ENCODE results near the gene INHBC. TPM values are rescaled to one million over a fixed set of nuclear protein-coding genes. Genes with fewer than 3 reads are reported as not detected.

INHBC gene
- total and polyA plus RNA-seq, 3 donors from 2014 or later: 1.8 to 3.1 (median 2.1) TPM

Small RNA genes lying within 50 kb of the gene (small RNA-seq; reads per million reads assigned to genes)
- 0 reads per million in 2 donors for gene RNU6-879P

Other genes with a start within 250 kb of the INHBC start
- gene NXPH4, start 218.0 kb upstream of the INHBC start, total RNA-seq: 1 to 10 TPM; 7.5 to 7.7 TPM
- gene NXPH4, start 218.0 kb upstream of the INHBC start, polyA plus RNA-seq (ENCODE audit: insufficient read depth, low read depth, low replicate concordance): 1.8 TPM
- 10 to 100 TPM; 25.9 to 33.9 TPM for gene SHMT2, start 205.1 kb upstream of the INHBC start, total RNA-seq
- gene SHMT2, start 205.1 kb upstream of the INHBC start, polyA plus RNA-seq (ENCODE audit: insufficient read depth, low read depth, low replicate concordance): 24.8 TPM
- 10 to 100 TPM in 1 of 2 donors, 1 to 10 TPM in 1; 5.0 to 12.0 TPM for gene STAC3, start 183.6 kb upstream of the INHBC start, total RNA-seq
- gene STAC3, start 183.6 kb upstream of the INHBC start, polyA plus RNA-seq (ENCODE audit: insufficient read depth, low read depth, low replicate concordance): 23.4 TPM
- 10 to 100 TPM; 92.0 to 93.9 TPM for gene R3HDM2, start 3.7 kb upstream of the INHBC start, total RNA-seq
- gene R3HDM2, start 3.7 kb upstream of the INHBC start, polyA plus RNA-seq (ENCODE audit: insufficient read depth, low read depth, low replicate concordance): 54.6 TPM
- gene INHBE, start 20.5 kb downstream of the INHBC start, total RNA-seq: under 1 TPM; 0.24 to 0.25 TPM
- 0.12 TPM for gene INHBE, start 20.5 kb downstream of the INHBC start, polyA plus RNA-seq (ENCODE audit: insufficient read depth, low read depth, low replicate concordance)
- gene GLI1, start 25.0 kb downstream of the INHBC start, total RNA-seq: 10 to 100 TPM in 1 of 2 donors, 1 to 10 TPM in 1; 8.3 to 18.0 TPM
- 9.3 TPM for gene GLI1, start 25.0 kb downstream of the INHBC start, polyA plus RNA-seq (ENCODE audit: insufficient read depth, low read depth, low replicate concordance)
- gene ARHGAP9, start 45.1 kb downstream of the INHBC start, total RNA-seq: 10 to 100 TPM; 24.8 to 29.2 TPM
- 111 TPM for gene ARHGAP9, start 45.1 kb downstream of the INHBC start, polyA plus RNA-seq (ENCODE audit: insufficient read depth, low read depth, low replicate concordance)
- gene MARS1, start 53.3 kb downstream of the INHBC start, total RNA-seq: 100 to 1,000 TPM in 1 of 2 donors, 10 to 100 TPM in 1; 90.6 to 105 TPM
- 144 TPM for gene MARS1, start 53.3 kb downstream of the INHBC start, polyA plus RNA-seq (ENCODE audit: insufficient read depth, low read depth, low replicate concordance)
- gene DDIT3, start 85.7 kb downstream of the INHBC start, total RNA-seq: 10 to 100 TPM; 44.2 to 45.6 TPM
- gene DDIT3, start 85.7 kb downstream of the INHBC start, polyA plus RNA-seq (ENCODE audit: insufficient read depth, low read depth, low replicate concordance): 63.9 TPM
- gene MBD6, start 88.0 kb downstream of the INHBC start, total RNA-seq: 100 to 1,000 TPM in 1 of 2 donors, 10 to 100 TPM in 1; 84.7 to 130 TPM
- gene MBD6, start 88.0 kb downstream of the INHBC start, polyA plus RNA-seq (ENCODE audit: insufficient read depth, low read depth, low replicate concordance): 86.6 TPM
- gene DCTN2, start 112.4 kb downstream of the INHBC start, total RNA-seq: 100 to 1,000 TPM; 109 to 122 TPM
- 196 TPM for gene DCTN2, start 112.4 kb downstream of the INHBC start, polyA plus RNA-seq (ENCODE audit: insufficient read depth, low read depth, low replicate concordance)
- gene KIF5A, start 115.3 kb downstream of the INHBC start, total RNA-seq: 1 to 10 TPM; 6.8 to 9.1 TPM
- 8.4 TPM for gene KIF5A, start 115.3 kb downstream of the INHBC start, polyA plus RNA-seq (ENCODE audit: insufficient read depth, low read depth, low replicate concordance)
- 10 to 100 TPM; 47.6 to 54.6 TPM for gene PIP4K2C, start 156.4 kb downstream of the INHBC start, total RNA-seq
- 78.0 TPM for gene PIP4K2C, start 156.4 kb downstream of the INHBC start, polyA plus RNA-seq (ENCODE audit: insufficient read depth, low read depth, low replicate concordance)
- gene DTX3, start 170.0 kb downstream of the INHBC start, total RNA-seq: 10 to 100 TPM; 45.0 to 60.4 TPM
- 37.9 TPM for gene DTX3, start 170.0 kb downstream of the INHBC start, polyA plus RNA-seq (ENCODE audit: insufficient read depth, low read depth, low replicate concordance)
- 10 to 100 TPM; 18.0 to 26.5 TPM for gene ARHGEF25, start 176.7 kb downstream of the INHBC start, total RNA-seq
- gene ARHGEF25, start 176.7 kb downstream of the INHBC start, polyA plus RNA-seq (ENCODE audit: insufficient read depth, low read depth, low replicate concordance): 18.7 TPM
- gene B4GALNT1, start 198.4 kb downstream of the INHBC start, total RNA-seq: 1 to 10 TPM; 2.3 to 3.2 TPM
- gene B4GALNT1, start 198.4 kb downstream of the INHBC start, polyA plus RNA-seq (ENCODE audit: insufficient read depth, low read depth, low replicate concordance): 1.8 TPM

All from testis (tissue), 3 donors.